HT1080 (cell line): ENCODE measurements around the gene TRRAP. TPM values are rescaled to one million over a fixed set of nuclear protein-coding genes. Genes with fewer than 3 reads are reported as not detected.

Source experiments
- DNase-seq: peaks from one replicate; pipeline ENCODE4 v3.0.0-alpha.2; 2015; ENCODE audit warnings: low read depth
- small RNA-seq: library from RNA; depleted of rRNA; stranded (forward); fragments of <200 nt; gene quantifications from one replicate; pipeline ENCODE3, GENCODE V24; 2014
- total RNA-seq: library from RNA; depleted of rRNA; stranded (reverse); fragments of >200 nt; shearing (Covaris generic); gene quantifications from 2 replicates; pipeline ENCODE4 v1.2.3, GENCODE V29; 2014; rRNA removed

Gene TRRAP
- total RNA-seq, 1 experiment from 2014 or later: 14.7 TPM

- DNase-seq: no peak
Measured at GRCh38 chr7:99046722-99047121, 168.4 kb downstream of the TRRAP start.

- no peak for DNase-seq
Measured at GRCh38 chr7:99047526-99048077, 169.3 kb downstream of the TRRAP start.

- no peak for DNase-seq
Measured at GRCh38 chr7:99050971-99051370, 172.6 kb downstream of the TRRAP start.

GRCh38 chr7:99054781-99055180 is 176.4 kb downstream of the TRRAP start:
- DNase-seq: no peak

GRCh38 chr7:99061001-99061776 is 182.9 kb downstream of the TRRAP start:
- no peak for DNase-seq

Small RNA genes within 50 kb of the gene (small RNA-seq; reads per million reads assigned to genes)
- gene MIR3609: 88.5 reads per million, percentile 96 among the genes with 10 or more reads in this experiment

Other genes with a start within 250 kb of the TRRAP start
- not detected in 2 replicates for gene TMEM130, start 8.5 kb upstream of the TRRAP start, total RNA-seq